NCI-H510A treated with DMSO at 0.1 percent for 48 hours (cell line): ENCODE results near the gene RASL10B.
A peak's percentile ranks its signal among the peaks of the same experiment; 100 is the strongest.
"Not testable (repeated sequence)": the region's sequence is repeated elsewhere in the genome, so short reads cannot be mapped to it uniquely, and the experiment has no call there.

Experiments used
- DNase-seq: peaks from one replicate; lab custom pipeline; 2025; lab: John Stamatoyannopoulos, UW

The RASL10B gene

GRCh38 chr17:35742896-35743477 lies 11.5 kb downstream of the RASL10B start:
- no peak for DNase-seq

GRCh38 chr17:35743626-35744328 lies 12.3 kb downstream of the RASL10B start:
- no peak for DNase-seq

GRCh38 chr17:35744830-35745229 lies 13.4 kb downstream of the RASL10B start:
- no peak for DNase-seq

DNA sequence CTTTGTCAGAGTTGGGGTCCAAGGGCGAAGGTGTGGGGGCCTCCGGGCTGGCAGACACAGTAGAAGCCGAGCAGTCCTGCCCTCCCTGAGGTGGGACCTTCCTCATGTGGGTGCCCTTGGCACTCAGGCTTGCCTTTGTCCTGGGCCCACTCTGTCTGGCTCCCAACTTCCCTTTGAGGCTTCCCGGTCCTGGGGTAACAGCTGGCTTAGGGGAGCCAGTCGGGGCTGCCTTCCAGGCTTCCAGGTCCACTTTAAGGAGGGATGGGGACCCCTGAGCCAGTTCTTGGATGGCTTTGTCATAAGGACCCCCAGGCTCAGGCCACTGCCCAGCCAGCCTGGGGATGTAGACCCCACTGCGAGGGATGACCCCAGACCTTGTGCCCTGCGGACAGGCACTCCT lies 13.8 kb downstream of the RASL10B start:
- no peak for DNase-seq

- no peak for DNase-seq
Observed at GRCh38 chr17:35745749-35746320, 14.4 kb downstream of the RASL10B start.

DNA sequence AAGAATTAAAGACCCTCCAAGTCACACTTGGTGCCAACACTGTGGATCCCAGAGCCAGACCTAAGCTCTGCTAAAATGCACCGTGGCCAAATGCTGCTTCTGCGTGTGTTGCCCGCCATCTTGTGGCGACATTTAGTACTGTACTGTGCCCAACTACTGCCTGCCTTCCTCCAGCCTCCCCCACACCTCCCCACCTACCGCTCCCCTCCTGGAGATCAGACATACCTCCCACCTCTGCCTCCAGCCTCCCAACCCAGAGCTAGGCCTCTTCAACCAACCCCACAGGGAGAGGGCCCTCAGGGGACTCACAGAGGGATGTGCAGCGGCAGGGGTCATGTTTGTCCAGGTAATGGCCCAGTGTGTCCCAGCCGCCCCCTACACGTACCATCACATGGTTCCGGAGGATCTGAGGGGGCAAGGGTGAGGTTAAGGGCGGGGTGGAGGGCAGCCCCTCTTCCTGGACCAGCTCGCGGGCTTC lies 16.1 kb downstream of the RASL10B start:
- DNase-seq: peak; percentile 72

- DNase-seq: no peak
Observed at GRCh38 chr17:35748341-35748841, 17.0 kb downstream of the RASL10B start.

- no peak for DNase-seq
Observed at GRCh38 chr17:35748979-35749378, 17.5 kb downstream of the RASL10B start.

DNA sequence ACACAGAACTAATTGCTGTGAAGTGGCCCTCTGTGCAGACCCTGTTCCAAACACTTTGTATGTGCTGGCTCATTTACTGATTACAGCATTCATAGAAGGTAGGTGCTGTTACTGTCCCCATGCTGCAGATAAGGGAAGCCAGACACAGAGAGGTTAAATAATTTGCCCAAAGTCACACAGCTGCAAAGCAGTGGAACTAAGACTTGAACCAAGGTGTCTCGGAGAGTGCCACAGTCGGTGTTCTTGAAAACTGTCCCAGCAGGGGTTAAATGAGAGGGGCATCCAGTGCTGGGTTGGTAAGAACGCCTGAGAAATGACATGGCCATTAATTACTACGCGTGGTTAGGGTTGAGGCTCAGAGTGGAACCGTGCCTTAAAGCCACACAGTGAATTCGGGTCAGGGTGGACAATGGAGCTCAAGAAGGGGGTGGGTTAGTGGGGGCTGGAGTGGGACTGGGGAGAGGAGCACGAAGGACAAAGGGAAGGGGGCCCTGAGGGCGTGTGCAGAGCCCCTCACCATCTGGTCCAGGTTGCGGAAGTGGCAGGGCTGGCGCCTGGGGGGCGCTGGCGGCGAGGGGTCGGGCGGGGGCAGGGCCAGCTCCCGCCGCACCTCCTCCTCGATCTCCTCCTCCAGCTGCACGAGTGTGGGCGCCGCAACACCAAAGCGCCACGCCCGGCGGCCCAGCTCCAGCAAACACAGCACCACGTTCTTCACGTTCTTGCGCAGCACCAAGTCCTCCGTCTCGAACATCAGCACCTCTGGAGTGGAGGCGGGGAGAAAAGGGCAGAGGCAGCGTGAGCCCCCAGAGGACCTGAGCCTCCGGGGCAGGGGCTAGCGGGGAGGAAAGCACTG lies 18.3 kb downstream of the RASL10B start:
- no peak for DNase-seq

GRCh38 chr17:35750526-35751395 lies 19.3 kb downstream of the RASL10B start:
- no peak for DNase-seq

GRCh38 chr17:35751541-35751940 lies 20.1 kb downstream of the RASL10B start:
- DNase-seq: not testable (repeated sequence)

GRCh38 chr17:35752471-35752870 lies 21.0 kb downstream of the RASL10B start:
- DNase-seq: no peak

DNA sequence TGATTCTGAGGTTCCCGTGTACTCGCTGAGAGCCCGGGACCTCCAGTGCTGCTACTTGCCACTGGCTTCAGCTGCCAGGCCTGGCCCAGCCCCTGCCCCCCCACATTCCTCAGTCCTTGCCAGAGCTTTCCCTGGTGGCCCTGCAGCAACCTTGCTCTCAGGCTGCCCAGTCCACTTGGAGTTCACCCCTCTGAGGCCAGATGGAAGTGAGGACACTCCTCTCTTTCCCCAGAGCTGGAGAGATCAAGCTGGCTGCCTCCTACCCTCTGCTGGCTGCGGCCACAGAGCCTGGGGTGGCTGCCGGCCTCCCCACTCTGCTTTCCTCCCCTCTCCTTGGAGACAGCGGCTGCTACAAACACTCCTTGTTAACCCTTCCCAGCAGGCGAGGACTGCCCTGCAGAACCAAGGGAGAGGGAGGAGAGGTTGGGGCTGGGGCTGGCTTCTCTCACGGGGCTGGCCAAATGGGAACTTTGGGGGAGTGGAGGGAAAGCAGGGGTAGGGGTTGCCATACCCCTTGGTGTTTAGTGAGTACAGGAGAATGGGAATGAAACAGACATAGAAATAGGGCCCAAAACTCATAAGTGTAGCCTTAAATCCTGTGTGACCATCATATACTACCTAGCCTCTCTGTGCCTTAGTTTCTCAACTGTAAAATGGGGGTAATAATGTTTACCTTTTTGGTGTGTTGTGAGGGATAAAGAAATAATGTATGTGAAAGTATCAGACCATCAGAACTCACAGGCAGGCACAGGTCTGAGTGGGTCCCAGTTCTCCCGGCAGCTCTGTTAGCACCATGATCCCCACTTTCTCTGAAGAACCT lies 21.7 kb downstream of the RASL10B start, which contains the start of gene GAS2L2:
Gene GAS2L2, minus strand, starts transcription at position 295 of the 820 bp plus-strand sequence. CDS start 389 bp downstream, outside the sequence.
- DNase-seq: no peak

DNA sequence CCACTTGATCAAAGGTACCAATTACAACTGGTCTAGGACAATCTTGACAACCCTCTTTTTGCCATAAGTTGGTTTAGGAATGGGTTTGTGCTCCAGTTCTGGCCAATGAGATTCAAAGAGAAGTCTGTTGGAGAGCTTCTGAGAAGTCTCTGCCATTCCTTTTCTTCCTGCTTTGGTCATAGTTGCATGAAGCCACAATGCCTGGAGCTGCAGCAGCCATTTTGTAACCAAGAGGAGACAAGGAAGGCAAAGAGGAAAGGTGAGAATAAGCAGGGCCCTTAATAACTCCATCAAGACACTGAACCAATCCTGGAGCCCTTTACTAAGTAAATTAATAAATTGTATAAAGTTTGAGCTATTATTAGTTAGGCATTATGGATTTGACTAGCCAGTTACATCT lies 25.8 kb downstream of the RASL10B start:
- DNase-seq: no peak

GRCh38 chr17:35760587-35760986 lies 29.1 kb downstream of the RASL10B start, which contains the start of gene C17orf50:
Gene C17orf50, plus strand, starts transcription at chr17:35760887. Its CDS starts 55 bp downstream, at chr17:35760942.
- no peak for DNase-seq

- no peak for DNase-seq
Observed at GRCh38 chr17:35761601-35762000, 30.2 kb downstream of the RASL10B start.

- no peak for DNase-seq
Observed at GRCh38 chr17:35763767-35764122, 32.3 kb downstream of the RASL10B start.

DNA sequence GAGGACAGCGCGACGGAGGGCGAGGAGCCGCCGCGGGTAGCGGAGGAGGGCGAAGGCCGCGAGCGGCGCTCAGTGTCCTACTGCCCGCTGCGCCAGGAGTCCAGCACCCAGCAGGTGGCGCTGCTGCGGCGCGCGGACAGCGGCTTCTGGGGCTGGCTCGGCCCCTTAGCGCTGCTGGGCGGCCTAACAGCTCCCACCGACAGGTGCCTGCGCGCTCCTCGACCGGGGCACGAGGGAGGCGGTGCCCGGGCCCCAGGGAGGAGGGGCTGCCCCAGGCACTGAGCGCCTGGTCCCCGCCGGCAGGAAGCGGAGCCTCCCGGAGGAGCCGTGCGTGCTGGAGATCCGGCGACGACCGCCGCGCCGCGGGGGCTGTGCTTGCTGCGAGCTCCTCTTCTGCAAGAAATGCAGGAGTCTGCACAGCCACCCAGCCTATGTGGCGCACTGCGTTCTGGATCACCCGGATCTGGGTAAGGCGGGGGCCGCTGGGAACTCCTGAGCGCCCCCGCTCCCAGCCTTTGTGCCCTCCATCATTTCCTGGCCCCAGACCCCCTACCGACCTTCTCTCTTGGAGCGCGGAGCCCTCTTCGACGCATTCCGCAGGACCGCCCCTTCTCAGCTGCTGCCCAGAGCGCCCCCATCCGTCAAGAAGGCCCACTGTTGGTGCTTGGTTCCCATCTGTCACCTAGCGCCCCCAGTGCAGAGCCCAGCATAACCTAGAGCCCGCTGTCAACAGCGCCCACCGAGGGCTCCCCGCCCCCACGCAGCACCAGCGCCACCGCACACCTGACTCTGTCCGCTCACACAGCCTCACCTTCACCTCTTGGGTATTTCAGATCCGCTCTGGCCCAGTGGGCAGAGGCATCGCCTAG lies 32.9 kb downstream of the RASL10B start:
- DNase-seq: peak; percentile 80

DNA sequence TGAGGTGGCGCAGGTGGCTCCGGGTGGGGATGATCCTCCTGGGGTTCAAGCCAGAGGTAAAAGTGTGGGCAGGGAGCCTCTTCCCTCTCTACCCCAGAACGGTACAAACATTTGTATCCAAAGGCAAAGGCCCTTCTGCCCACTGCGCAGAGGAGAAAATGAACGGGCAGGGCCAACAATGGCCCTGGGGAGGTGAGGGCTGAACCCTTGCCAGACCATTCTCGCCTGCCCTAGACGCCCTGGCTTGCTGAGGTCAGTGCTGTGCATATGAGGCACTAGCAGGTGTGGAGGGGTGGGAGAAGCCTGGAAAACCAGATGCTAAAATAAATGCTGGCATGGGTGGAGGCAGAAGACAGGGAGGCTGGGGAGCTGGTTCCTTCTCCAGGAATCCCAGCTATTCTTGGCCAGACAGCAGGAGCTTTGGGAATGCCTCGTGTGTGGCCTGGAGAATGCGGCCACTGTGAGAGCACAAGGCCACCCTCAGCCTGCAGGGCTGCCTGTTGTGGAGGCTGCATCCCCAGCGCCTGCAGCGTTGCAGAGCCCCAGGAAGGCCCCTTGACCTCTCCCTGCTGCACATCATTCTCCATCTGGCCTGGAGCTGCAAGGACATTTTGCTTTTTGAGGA lies 33.8 kb downstream of the RASL10B start:
- no peak for DNase-seq
